ENCODE measurements around the gene CHN2. TPM values are rescaled to one million over a fixed set of nuclear protein-coding genes. Genes with fewer than 3 reads are reported as not detected.

The CHN2 gene
- total RNA-seq, 1 experiment from 2014 or later = 5.0 TPM

DNA sequence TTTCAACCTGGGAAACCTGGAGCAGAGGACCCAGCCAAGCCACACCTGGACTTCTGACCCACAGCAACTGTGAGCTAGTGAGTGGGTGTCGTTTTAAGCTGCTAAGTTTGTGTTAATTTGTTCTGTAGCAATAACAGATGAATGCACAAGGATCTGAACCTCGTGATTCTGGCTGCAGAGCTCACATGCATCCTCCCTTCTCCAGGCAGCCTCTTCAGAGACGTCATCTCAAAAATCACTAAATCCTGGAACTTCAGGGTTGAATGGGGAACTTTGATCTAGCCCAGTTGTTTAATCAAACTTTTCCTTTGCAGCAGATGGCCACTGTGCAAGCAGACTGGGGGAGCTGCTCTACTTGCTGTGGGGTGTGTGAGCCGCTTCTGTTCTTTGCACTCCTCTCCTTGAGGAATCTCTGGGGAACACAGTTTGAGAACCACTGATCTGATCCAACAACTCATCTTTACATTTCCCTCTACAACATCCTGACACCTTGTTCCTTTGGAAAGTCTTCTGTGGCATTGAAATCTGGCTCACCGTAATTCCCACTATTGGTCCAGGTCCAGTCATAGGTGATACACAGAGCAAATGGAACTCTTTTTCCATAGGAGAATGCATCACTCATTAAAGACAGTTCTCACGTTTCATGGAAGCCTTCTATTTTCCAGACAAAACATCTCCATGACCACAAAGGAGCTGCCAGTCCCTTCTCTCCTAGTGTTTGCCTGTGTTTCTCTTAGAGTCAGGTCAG lies 90.3 kb downstream of the CHN2 start:
- peaks cover 34% of the 10 kb centered on the region for H3K4me1 Mint-ChIP-seq

DNA sequence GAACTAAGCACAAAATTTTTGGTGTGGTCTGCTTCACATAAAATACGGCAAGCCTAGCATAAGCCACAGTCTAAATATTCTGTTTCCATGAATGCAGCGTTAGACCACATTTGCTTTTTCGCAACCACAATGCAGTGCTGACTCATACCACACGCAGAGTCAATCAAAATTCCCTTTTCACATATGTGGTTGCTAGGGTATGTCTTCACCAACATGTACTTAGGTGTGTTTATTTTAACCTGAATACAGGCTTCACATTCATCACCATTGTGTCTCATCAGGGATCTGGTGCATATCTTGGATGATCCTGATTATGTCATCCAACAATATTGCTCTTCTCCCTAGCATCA lies 90.8 kb downstream of the CHN2 start:
- Mint-ChIP-seq H3K4me3 (no peak overlapping the region), H3K36me3 (no peaks in the 10 kb centered on the region), H3K4me1 (peaks cover 39% of the 10 kb centered on the region), H3K27me3 (ENCODE audit: low read depth) (no peaks in the 10 kb centered on the region), H3K9me3 (no peaks in the 10 kb centered on the region), H3K27ac (no peak overlapping the region)
- ChIA-PET CTCF (interaction anchor here (0.6 kb wide), 1 partner anchor 12 kb away, joined by 3 read pairs; no protein-coding TSS in a partner anchor), POLR2A (no interaction called here)
- ATAC-seq = no peak
- no peak for DNase-seq (ENCODE audit: low spot score)
- TF ChIP-seq, protein P1, sequence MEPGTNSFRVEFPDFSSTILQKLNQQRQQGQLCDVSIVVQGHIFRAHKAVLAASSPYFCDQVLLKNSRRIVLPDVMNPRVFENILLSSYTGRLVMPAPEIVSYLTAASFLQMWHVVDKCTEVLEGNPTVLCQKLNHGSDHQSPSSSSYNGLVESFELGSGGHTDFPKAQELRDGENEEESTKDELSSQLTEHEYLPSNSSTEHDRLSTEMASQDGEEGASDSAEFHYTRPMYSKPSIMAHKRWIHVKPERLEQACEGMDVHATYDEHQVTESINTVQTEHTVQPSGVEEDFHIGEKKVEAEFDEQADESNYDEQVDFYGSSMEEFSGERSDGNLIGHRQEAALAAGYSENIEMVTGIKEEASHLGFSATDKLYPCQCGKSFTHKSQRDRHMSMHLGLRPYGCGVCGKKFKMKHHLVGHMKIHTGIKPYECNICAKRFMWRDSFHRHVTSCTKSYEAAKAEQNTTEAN (CRISPR knock-in tag; IDR thresholded peaks at IDR 0.05) = no peak
- TF ChIP-seq ZNF416 (CRISPR knock-in tag; IDR thresholded peaks at IDR 0.05) (no peak), PRRX2 (CRISPR knock-in tag; IDR thresholded peaks at IDR 0.05) (no peak), ETV6 (CRISPR knock-in tag; IDR thresholded peaks at IDR 0.05) (no peak), HMGA2 (CRISPR knock-in tag; IDR thresholded peaks at IDR 0.05) (no peak), JUN (CRISPR knock-in tag; IDR thresholded peaks at IDR 0.05) (no peak), OVOL2 (CRISPR knock-in tag; IDR thresholded peaks at IDR 0.05; ENCODE audit: borderline replicate concordance) (no peak)
- TF ChIP-seq, protein P2, sequence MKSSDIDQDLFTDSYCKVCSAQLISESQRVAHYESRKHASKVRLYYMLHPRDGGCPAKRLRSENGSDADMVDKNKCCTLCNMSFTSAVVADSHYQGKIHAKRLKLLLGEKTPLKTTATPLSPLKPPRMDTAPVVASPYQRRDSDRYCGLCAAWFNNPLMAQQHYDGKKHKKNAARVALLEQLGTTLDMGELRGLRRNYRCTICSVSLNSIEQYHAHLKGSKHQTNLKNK (CRISPR knock-in tag; IDR thresholded peaks at IDR 0.05) = no peak
- TF ChIP-seq, protein P3, sequence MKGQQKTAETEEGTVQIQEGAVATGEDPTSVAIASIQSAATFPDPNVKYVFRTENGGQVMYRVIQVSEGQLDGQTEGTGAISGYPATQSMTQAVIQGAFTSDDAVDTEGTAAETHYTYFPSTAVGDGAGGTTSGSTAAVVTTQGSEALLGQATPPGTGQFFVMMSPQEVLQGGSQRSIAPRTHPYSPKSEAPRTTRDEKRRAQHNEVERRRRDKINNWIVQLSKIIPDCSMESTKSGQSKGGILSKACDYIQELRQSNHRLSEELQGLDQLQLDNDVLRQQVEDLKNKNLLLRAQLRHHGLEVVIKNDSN (CRISPR knock-in tag; IDR thresholded peaks at IDR 0.05) = no peak

More for the DNA sequence above, 90.3 kb downstream of the CHN2 start:
- no peaks in the 10 kb centered on the region for H3K36me3 Mint-ChIP-seq
- POLR2A ChIA-PET = no interaction called here
- no peaks in the 10 kb centered on the region for H3K27me3 Mint-ChIP-seq (ENCODE audit: low read depth)
- CTCF ChIA-PET = interaction anchor here (3.8 kb wide), 1 partner anchor 12 kb away, joined by 32 read pairs; no protein-coding TSS in a partner anchor
- no peaks in the 10 kb centered on the region for H3K9me3 Mint-ChIP-seq
- TF ChIP-seq ZNF423 (CRISPR knock-in tag; IDR thresholded peaks at IDR 0.05) (no peak), GRHL2 (CRISPR knock-in tag; IDR thresholded peaks at IDR 0.05; ENCODE audit: insufficient replicate concordance, severe bottlenecking) (no peak), EMX1 (CRISPR knock-in tag; IDR thresholded peaks at IDR 0.05) (no peak), ZBTB21 (CRISPR knock-in tag; IDR thresholded peaks at IDR 0.05; ENCODE audit: borderline replicate concordance) (no peak), MYBL2 (CRISPR knock-in tag; IDR thresholded peaks at IDR 0.05) (no peak), RORB (CRISPR knock-in tag; IDR thresholded peaks at IDR 0.05) (no peak), CREB1 (CRISPR knock-in tag; IDR thresholded peaks at IDR 0.05) (no peak), ZNF416 (CRISPR knock-in tag; IDR thresholded peaks at IDR 0.05) (no peak), TP53 (CRISPR knock-in tag; IDR thresholded peaks at IDR 0.05) (no peak)
- TF ChIP-seq, protein P4, sequence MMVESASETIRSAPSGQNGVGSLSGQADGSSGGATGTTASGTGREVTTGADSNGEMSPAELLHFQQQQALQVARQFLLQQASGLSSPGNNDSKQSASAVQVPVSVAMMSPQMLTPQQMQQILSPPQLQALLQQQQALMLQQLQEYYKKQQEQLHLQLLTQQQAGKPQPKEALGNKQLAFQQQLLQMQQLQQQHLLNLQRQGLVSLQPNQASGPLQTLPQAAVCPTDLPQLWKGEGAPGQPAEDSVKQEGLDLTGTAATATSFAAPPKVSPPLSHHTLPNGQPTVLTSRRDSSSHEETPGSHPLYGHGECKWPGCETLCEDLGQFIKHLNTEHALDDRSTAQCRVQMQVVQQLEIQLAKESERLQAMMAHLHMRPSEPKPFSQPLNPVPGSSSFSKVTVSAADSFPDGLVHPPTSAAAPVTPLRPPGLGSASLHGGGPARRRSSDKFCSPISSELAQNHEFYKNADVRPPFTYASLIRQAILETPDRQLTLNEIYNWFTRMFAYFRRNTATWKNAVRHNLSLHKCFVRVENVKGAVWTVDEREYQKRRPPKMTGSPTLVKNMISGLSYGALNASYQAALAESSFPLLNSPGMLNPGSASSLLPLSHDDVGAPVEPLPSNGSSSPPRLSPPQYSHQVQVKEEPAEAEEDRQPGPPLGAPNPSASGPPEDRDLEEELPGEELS (CRISPR knock-in tag; IDR thresholded peaks at IDR 0.05) = no peak
- TF ChIP-seq, protein P5, sequence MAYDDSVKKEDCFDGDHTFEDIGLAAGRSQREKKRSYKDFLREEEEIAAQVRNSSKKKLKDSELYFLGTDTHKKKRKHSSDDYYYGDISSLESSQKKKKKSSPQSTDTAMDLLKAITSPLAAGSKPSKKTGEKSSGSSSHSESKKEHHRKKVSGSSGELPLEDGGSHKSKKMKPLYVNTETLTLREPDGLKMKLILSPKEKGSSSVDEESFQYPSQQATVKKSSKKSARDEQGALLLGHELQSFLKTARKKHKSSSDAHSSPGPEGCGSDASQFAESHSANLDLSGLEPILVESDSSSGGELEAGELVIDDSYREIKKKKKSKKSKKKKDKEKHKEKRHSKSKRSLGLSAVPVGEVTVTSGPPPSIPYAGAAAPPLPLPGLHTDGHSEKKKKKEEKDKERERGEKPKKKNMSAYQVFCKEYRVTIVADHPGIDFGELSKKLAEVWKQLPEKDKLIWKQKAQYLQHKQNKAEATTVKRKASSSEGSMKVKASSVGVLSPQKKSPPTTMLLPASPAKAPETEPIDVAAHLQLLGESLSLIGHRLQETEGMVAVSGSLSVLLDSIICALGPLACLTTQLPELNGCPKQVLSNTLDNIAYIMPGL (CRISPR knock-in tag; IDR thresholded peaks at IDR 0.05) = no peak
- TF ChIP-seq, protein P6, sequence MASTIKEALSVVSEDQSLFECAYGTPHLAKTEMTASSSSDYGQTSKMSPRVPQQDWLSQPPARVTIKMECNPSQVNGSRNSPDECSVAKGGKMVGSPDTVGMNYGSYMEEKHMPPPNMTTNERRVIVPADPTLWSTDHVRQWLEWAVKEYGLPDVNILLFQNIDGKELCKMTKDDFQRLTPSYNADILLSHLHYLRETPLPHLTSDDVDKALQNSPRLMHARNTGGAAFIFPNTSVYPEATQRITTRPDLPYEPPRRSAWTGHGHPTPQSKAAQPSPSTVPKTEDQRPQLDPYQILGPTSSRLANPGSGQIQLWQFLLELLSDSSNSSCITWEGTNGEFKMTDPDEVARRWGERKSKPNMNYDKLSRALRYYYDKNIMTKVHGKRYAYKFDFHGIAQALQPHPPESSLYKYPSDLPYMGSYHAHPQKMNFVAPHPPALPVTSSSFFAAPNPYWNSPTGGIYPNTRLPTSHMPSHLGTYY (CRISPR knock-in tag; IDR thresholded peaks at IDR 0.05) = no peak
- TF ChIP-seq, protein P7, sequence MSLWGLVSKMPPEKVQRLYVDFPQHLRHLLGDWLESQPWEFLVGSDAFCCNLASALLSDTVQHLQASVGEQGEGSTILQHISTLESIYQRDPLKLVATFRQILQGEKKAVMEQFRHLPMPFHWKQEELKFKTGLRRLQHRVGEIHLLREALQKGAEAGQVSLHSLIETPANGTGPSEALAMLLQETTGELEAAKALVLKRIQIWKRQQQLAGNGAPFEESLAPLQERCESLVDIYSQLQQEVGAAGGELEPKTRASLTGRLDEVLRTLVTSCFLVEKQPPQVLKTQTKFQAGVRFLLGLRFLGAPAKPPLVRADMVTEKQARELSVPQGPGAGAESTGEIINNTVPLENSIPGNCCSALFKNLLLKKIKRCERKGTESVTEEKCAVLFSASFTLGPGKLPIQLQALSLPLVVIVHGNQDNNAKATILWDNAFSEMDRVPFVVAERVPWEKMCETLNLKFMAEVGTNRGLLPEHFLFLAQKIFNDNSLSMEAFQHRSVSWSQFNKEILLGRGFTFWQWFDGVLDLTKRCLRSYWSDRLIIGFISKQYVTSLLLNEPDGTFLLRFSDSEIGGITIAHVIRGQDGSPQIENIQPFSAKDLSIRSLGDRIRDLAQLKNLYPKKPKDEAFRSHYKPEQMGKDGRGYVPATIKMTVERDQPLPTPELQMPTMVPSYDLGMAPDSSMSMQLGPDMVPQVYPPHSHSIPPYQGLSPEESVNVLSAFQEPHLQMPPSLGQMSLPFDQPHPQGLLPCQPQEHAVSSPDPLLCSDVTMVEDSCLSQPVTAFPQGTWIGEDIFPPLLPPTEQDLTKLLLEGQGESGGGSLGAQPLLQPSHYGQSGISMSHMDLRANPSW (CRISPR knock-in tag; conservative IDR thresholded peaks at IDR 0.05; ENCODE audit: low read depth) = no peak
- TF ChIP-seq, protein P8, sequence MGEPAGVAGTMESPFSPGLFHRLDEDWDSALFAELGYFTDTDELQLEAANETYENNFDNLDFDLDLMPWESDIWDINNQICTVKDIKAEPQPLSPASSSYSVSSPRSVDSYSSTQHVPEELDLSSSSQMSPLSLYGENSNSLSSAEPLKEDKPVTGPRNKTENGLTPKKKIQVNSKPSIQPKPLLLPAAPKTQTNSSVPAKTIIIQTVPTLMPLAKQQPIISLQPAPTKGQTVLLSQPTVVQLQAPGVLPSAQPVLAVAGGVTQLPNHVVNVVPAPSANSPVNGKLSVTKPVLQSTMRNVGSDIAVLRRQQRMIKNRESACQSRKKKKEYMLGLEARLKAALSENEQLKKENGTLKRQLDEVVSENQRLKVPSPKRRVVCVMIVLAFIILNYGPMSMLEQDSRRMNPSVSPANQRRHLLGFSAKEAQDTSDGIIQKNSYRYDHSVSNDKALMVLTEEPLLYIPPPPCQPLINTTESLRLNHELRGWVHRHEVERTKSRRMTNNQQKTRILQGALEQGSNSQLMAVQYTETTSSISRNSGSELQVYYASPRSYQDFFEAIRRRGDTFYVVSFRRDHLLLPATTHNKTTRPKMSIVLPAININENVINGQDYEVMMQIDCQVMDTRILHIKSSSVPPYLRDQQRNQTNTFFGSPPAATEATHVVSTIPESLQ (CRISPR knock-in tag; IDR thresholded peaks at IDR 0.05) = no peak
- ATAC-seq (no peak), DNase-seq (ENCODE audit: low spot score) (no peak)
- H3K4me3 Mint-ChIP-seq = no peak overlapping the region
- H3K27ac Mint-ChIP-seq = no peak overlapping the region

All from WTC11 (cell line).